HL-60/S4 treated with phorbol 12-myristate 13-acetate at 8.2 ng/mL for 4 days and 3 days (cell line): ENCODE results near the gene SUPT20HL2.
"Not testable (repeated sequence)": the region's sequence is repeated elsewhere in the genome, so short reads cannot be mapped to it uniquely, and the experiment has no call there.

Experiments used
- in situ Hi-C: fragments of 300-500 bp; cut with MboI; formaldehyde crosslinking; loops from 2 replicates; pipeline ENCODE4 v1.15.0; 2022; ENCODE audit warnings: low sequenced_read_pairs

Gene SUPT20HL2

GRCh38 chrX:24314019-24314635 lies at the start of gene SUPT20HL2:
Gene SUPT20HL2, minus strand, starts transcription at chrX:24314069. Its CDS starts 754 bp downstream, at chrX:24313315.
- in situ Hi-C loops, result no loop called here

DNA sequence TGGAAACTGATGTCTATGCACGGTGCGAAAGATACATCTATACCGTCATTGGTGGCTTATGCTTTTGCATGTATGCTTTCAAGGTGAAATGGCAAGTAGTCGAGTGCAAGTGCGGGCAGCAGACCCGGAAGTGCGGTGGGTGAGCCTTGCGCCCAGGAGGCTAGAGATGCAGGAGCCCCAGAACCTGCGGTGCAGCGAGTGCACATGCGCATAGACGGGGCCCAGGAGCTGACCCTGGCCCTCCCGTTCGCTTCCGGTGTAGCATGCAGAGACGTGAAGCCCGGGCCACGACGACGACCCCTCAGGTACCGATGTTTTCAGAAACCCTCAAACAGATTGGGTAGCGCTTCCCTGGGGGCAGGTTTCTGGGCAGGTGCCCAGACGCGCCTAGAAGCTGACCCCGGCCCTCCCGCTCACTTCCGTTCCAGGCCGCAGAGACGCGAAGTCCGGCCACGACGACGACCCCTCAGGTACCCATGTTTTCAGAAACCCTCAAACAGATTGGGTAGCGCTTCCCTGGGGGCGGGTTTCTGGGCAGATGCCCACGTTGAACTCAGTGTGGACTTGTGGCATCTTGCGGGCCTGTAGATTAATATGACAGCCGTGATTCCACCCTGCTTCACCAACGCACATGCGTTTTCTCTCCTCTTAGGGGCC lies 48.3 kb upstream of the SUPT20HL2 start:
- in situ Hi-C loops, result not testable (repeated sequence)

DNA sequence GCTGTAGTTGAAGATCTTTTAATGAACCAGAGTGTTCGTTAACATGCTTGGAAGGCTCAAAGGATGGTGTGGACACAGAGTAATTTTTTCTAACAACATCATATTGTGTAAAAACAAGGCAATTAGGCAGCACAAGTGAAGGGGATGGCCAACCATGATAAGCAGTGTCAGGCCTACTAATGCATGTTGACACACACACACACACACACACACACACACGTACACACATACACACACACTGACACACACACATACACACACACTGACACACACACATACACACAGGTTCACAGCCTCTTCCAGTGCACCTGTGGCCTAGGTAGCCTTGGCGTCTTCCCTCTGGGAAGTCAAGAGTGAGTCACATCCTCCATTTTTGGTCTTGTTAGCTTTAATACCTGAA lies 46.4 kb upstream of the SUPT20HL2 start, which contains the start of gene SUPT20HL1:
Gene SUPT20HL1 (plus strand): TSS at position 368 of the 400 bp plus-strand sequence. CDS start 2,122 bp downstream, outside the sequence.
- in situ Hi-C loops, result no loop called here

DNA sequence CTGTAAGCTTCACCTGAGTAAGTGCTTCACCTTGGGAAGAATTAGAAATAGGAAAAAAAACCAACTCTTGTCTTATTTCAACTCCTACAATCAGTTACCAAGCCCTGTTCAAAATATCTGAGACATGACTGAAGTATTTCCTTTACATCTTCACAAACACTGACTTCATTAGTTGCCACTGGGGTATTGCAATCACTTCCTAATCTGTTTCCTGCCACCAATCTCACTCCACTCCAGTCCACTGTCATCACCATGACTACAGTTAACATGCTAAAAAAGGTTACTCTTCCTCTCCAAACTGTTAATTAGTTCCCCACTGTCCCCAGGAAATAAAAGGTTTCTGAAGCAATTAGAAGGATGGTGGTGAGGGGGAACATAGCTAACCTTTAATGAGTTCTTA lies 43.2 kb upstream of the SUPT20HL2 start:
- in situ Hi-C loops, result no loop called here

GRCh38 chrX:24355095-24355494 lies 41.2 kb upstream of the SUPT20HL2 start:
- in situ Hi-C loops, result no loop called here

DNA sequence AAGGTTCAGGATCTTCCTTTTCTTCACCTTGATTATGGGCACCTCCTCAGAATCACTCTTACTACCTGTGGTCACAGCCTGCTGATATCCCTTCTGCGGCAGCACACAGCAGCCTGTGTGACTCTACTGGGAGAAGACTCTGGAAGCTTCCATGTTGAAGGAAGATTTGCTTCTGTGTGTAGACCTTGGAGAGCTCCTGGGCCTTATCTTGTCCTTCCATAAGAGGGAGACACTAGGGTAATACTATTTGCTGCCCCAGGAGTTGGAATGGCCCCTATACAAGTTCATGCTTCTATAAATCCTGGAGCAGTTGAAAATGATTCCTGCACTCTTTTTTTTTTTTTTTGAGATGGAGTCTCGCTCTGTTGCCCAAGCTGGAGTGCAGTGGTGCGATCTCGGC lies 36.3 kb upstream of the SUPT20HL2 start:
- in situ Hi-C loops, result no loop called here

DNA sequence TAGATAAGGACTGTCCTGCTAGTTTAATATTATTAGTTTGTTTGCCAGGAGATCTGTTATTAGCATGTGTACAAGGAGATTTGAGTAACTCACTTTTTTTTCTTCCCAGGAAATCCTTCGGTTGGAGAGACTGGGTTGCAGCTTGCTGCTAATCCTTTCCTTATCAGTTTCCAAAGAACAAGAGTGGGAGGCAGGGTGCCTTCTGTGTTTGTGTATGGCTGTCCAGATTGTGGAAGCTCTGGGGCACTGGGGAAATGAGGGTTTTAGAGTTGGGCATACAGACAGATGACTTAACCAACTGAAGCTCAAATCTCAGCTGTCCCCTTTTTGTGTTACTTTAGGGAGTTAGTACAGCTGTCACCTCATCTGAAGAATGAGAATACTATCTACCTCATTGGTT lies 34.0 kb upstream of the SUPT20HL2 start:
- in situ Hi-C loops, result no loop called here

GRCh38 chrX:24343719-24344118 lies 29.9 kb upstream of the SUPT20HL2 start:
- in situ Hi-C loops, result no loop called here

GRCh38 chrX:24341795-24342194 lies 27.9 kb upstream of the SUPT20HL2 start:
- in situ Hi-C loops, result no loop called here

GRCh38 chrX:24340501-24340900 lies 26.6 kb upstream of the SUPT20HL2 start:
- in situ Hi-C loops, result no loop called here

GRCh38 chrX:24339911-24340310 lies 26.0 kb upstream of the SUPT20HL2 start:
- in situ Hi-C loops, result no loop called here

GRCh38 chrX:24335871-24336270 lies 22.0 kb upstream of the SUPT20HL2 start:
- in situ Hi-C loops, result no loop called here

DNA sequence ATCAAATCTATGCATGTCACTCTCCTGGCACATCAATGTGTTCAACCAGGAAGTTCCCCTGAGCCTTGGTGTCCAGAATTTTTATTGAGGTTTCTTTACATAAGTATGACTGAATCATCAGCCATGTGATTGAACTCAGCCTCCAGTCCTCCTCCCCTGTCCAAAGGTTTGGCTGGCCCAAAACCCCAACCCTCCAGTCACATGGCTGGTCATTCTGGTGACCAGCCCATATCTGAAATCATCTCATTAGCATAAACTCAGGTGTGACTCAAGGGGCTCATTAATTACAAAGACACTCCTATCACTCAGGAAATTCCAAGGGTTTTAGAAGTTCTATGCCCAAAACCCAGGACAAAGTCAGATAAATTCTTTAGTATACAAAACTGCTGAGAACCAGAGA lies 20.6 kb upstream of the SUPT20HL2 start:
- in situ Hi-C loops, result no loop called here

DNA sequence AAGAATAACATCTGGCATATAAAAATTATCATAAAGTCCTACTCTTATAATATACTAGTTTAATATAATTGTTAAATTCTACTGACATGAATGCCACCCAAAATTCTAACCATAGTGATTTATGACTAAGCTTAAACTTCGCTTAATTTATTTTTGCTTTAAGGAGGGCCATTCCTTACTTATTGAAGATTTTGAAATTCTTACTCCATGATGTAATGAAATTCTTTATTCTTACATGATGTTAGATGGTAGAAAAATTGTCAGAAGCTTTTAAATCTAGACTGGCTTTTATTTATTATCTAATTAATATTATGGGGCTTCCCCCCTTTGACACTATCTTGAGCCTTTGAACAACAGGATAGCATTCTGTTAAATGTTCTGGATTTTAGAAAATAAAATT lies 19.5 kb upstream of the SUPT20HL2 start:
- in situ Hi-C loops, result no loop called here

GRCh38 chrX:24332878-24333277 lies 19.0 kb upstream of the SUPT20HL2 start:
- in situ Hi-C loops, result no loop called here

DNA sequence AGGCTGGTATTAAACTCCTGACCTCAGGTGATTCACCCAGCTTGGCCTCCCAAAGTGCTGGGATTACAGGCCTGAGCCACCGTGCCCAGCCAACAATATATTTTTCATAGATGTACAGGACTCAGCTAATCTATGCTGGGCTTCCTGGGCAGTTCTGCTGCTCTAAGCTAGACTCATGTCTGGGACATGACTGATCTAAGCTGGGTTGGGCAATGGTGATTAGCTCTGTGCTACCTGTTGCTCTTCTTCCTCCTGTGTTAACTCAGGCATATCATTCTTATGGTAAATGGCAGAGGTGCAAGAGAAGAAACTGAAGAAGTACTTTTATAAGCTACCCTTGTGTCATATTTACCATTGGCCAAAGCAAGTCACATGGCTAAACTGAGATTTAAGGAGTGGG lies 11.4 kb upstream of the SUPT20HL2 start:
- in situ Hi-C loops, result no loop called here

DNA sequence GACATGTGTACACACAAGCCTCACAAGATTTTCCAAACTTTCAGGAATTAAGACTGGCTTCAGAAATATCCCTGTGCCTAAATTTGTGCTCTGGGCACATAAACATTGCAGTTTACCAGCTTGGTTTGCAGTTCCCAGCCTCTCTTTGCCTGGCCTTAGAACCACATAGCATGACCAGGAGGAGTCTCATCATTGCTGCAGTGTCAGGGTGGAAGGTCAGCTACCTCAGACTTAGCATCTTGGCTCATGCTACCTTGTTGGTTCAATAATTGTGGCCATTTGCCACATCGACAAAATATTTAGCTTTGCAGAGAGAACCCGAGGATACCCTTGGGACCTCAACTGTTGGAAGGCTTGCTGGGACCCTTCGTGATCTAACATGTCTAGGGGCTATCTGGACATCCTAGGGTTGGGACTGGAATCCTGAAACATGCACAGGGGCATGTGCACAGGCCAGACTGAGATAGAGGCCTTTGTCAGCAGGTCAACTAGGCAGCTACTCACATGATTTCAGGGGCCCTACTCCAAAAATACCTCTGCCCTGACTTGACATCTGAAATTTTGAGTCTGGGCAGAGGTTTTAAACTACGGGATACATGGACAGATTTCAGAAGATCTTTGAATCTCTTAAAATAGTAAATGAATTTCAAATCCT lies 8.0 kb upstream of the SUPT20HL2 start:
- in situ Hi-C loops, result no loop called here

DNA sequence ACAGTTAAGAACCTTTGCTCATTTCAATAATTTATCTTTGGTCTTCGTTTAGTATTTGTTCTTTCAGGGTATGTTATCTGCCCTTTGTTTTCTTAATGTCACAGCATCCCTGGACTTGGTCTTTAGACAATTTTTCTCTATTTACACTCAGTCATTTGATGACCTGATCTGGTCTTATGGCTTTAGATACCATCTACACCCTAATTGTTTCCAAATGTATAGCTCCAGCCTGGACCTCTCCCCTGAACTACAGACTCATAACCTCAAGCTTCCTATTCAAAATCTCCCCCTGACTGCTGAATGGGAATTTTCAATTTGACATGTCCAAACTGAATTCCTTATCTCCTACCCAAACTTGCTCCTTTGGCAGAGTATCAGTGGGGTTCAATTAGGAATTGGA lies 3.7 kb upstream of the SUPT20HL2 start:
- in situ Hi-C loops, result no loop called here

GRCh38 chrX:24316111-24316510 lies 2.2 kb upstream of the SUPT20HL2 start:
- in situ Hi-C loops, result no loop called here

GRCh38 chrX:24312249-24312607 lies 1.6 kb downstream of the SUPT20HL2 start:
- in situ Hi-C loops, result not testable (repeated sequence)

GRCh38 chrX:24311507-24312248 lies 2.2 kb downstream of the SUPT20HL2 start:
- in situ Hi-C loops, result not testable (repeated sequence)
